HEK293 (cell line): ENCODE measurements around the gene ACHE.
A peak's percentile ranks its signal among the peaks of the same experiment; 100 is the strongest.

Experiments
- CTCF ChIA-PET: fragments of 350-600 bp; formaldehyde crosslinking; extraction: SDS; loops from one replicate; lab custom pipeline; 2021; ENCODE audit warnings: antibody characterized with exemption; lab: Yijun Ruan, JAX
- POLR2A ChIA-PET: fragments of 300-600 bp; formaldehyde crosslinking; extraction: SDS; loops from one replicate; lab custom pipeline; 2020; ENCODE audit warnings: antibody characterized with exemption, inconsistent platforms; lab: Yijun Ruan, JAX
- H3K27ac ChIP-seq: fragments of 200-500 bp; sonication (Bioruptor generic); 2 replicates; pipeline ENCODE4 v1.5.1; 2014; ENCODE audit warnings: low read depth, low read length, control low read depth, inconsistent platforms; ENCODE audit errors: extremely low read depth
- H3K36me3 ChIP-seq, 2 experiments: fragments of 200-500 bp in 1 of 2; sonication (Bioruptor generic) in 1 of 2; 1 replicate in 1 of 2; 2 replicates in 1 of 2; pipeline ENCODE4 v1.5.1; 2014 to 2017; ENCODE audit warnings: inconsistent platforms in 2 of 2, low read length in 2 of 2; ENCODE audit not compliant: control insufficient read depth in 2 of 2, insufficient read depth in 1 of 2
- H3K4me1 ChIP-seq: fragments of 200-500 bp; sonication (Bioruptor generic); 2 replicates; pipeline ENCODE4 v1.5.1; 2014; ENCODE audit warnings: mild to moderate bottlenecking, low read length, inconsistent platforms; ENCODE audit not compliant: control insufficient read depth, insufficient read depth
- H3K4me3 ChIP-seq: 2 replicates; pipeline ENCODE4 v1.5.1; 2011; ENCODE audit warnings: low read depth, mild to moderate bottlenecking, control low read depth, low read length, moderate library complexity
- H3K9me3 ChIP-seq: fragments of 200-500 bp; sonication (Bioruptor generic); 2 replicates; pipeline ENCODE4 v1.5.1; 2014; ENCODE audit warnings: low read depth, low read length, inconsistent platforms; ENCODE audit not compliant: control insufficient read depth, insufficient read depth
- BCL6B ChIP-seq: fragments of 450-650 bp; formaldehyde crosslinking; IDR thresholded peaks from 2 replicates; pipeline ENCODE4 v1.5.1; 2017; ENCODE audit warnings: missing biosample characterization, missing genetic modification characterization
- IKZF3 ChIP-seq: fragments of 450-650 bp; IDR thresholded peaks from 2 replicates; pipeline ENCODE4 v1.5.0; 2018; ENCODE audit warnings: missing biosample characterization, mild to moderate bottlenecking, missing genetic modification characterization, moderate library complexity
- PRDM6 ChIP-seq: fragments of 450-650 bp; formaldehyde crosslinking; IDR thresholded peaks from 2 replicates; pipeline ENCODE4 v1.5.1; 2017; ENCODE audit warnings: missing biosample characterization, missing genetic modification characterization
- RBAK ChIP-seq: fragments of 450-650 bp; formaldehyde crosslinking; IDR thresholded peaks from 2 replicates; pipeline ENCODE4 v1.5.1; 2016; ENCODE audit warnings: missing biosample characterization, missing genetic modification characterization
- REST ChIP-seq: fragments of 450-650 bp; formaldehyde crosslinking; IDR thresholded peaks from 2 replicates; pipeline ENCODE4 v1.5.1; 2016; ENCODE audit warnings: missing biosample characterization, missing genetic modification characterization
- SCRT2 ChIP-seq: fragments of 450-650 bp; formaldehyde crosslinking; IDR thresholded peaks from 2 replicates; pipeline ENCODE4 v1.5.1; 2016; ENCODE audit warnings: missing biosample characterization, missing genetic modification characterization
- TRIM28 ChIP-seq: IDR thresholded peaks from 2 replicates; pipeline ENCODE4 v1.6.1; 2011; ENCODE audit warnings: low read length, control low read depth, borderline replicate concordance
- ZBTB1 ChIP-seq: fragments of 450-650 bp; formaldehyde crosslinking; IDR thresholded peaks from 2 replicates; pipeline ENCODE4 v1.5.1; 2016; ENCODE audit warnings: missing biosample characterization, missing genetic modification characterization
- ZIC2 ChIP-seq: fragments of 450-650 bp; formaldehyde crosslinking; IDR thresholded peaks from 2 replicates; pipeline ENCODE4 v1.5.1; 2016; ENCODE audit warnings: missing biosample characterization, missing genetic modification characterization
- ZNF140 ChIP-seq: fragments of 450-650 bp; formaldehyde crosslinking; IDR thresholded peaks from 2 replicates; pipeline ENCODE4 v1.5.1; 2016; ENCODE audit warnings: missing biosample characterization, missing genetic modification characterization
- ZNF155 ChIP-seq: fragments of 450-650 bp; formaldehyde crosslinking; IDR thresholded peaks from 2 replicates; pipeline ENCODE4 v1.5.1; 2016; ENCODE audit warnings: missing biosample characterization, missing genetic modification characterization
- ZNF324 ChIP-seq: fragments of 450-650 bp; formaldehyde crosslinking; IDR thresholded peaks from 2 replicates; pipeline ENCODE4 v1.5.1; 2016; ENCODE audit warnings: missing biosample characterization, missing genetic modification characterization
- ZNF629 ChIP-seq: fragments of 450-650 bp; formaldehyde crosslinking; IDR thresholded peaks from 2 replicates; pipeline ENCODE4 v1.5.1; 2017; ENCODE audit warnings: missing biosample characterization, missing genetic modification characterization
- ZNF692 ChIP-seq: fragments of 450-650 bp; formaldehyde crosslinking; IDR thresholded peaks from 2 replicates; pipeline ENCODE4 v1.5.1; 2016; ENCODE audit warnings: missing biosample characterization, missing genetic modification characterization
- ZSCAN4 ChIP-seq: fragments of 450-650 bp; formaldehyde crosslinking; IDR thresholded peaks from 2 replicates; pipeline ENCODE4 v1.5.1; 2017; ENCODE audit warnings: missing biosample characterization, missing genetic modification characterization

Gene ACHE

GRCh38 chr7:100895701-100895955 is at the start of gene ACHE (continued):
- TF ChIP-seq REST (tag by site-specific recombination): no peak
- no peak for TF ChIP-seq IKZF3

- Histone ChIP-seq H3K4me3 (no peak overlapping the region), H3K4me1 (peaks cover 4% of the 10 kb centered on the region; the same call in 1 of the 2 replicates), H3K9me3 (no peaks in the 10 kb centered on the region), H3K36me3 (no peaks in the 10 kb centered on the region), H3K27ac (no peak overlapping the region)
- ChIA-PET POLR2A (no interaction called here), CTCF (interaction anchor here (0.9 kb wide), 1 partner anchor 115 kb away, joined by 3 read pairs; no protein-coding TSS in a partner anchor)
- TF ChIP-seq RBAK (tag by site-specific recombination) (peak; percentile 98), ZNF155 (tag by site-specific recombination) (no peak), ZNF140 (no peak), ZBTB1 (tag by site-specific recombination) (no peak)
Measured at GRCh38 chr7:100944138-100944537, 48.5 kb upstream of the ACHE start.

- no peaks in the 10 kb centered on the region for H3K36me3 ChIP-seq
- H3K27ac ChIP-seq: no peak overlapping the region
- H3K9me3 ChIP-seq: no peaks in the 10 kb centered on the region
- no peak overlapping the region for H3K4me3 ChIP-seq
- ChIA-PET POLR2A (no interaction called here), CTCF (interaction anchor here (0.6 to 0.9 kb wide), 2 partner anchors 37 to 115 kb away, joined by 3 read pairs; no protein-coding TSS in a partner anchor)
- no peak for TF ChIP-seq ZNF324 (tag by site-specific recombination)
- TF ChIP-seq ZIC2 (tag by site-specific recombination): peak; percentile 51; the same call in 1 of the 2 replicates
- peaks cover 4% of the 10 kb centered on the region; the same call in 1 of the 2 replicates for H3K4me1 ChIP-seq
Measured at GRCh38 chr7:100943693-100944092, 48.0 kb upstream of the ACHE start.

- no peak overlapping the region for H3K27ac ChIP-seq
- ChIA-PET POLR2A (no interaction called here), CTCF (interaction anchor here (0.7 kb wide), 1 partner anchor 117 kb away, joined by 3 read pairs; no protein-coding TSS in a partner anchor)
- no peaks in the 10 kb centered on the region for H3K36me3 ChIP-seq
- peaks cover 4% of the 10 kb centered on the region; the same call in 1 of the 2 replicates for H3K4me1 ChIP-seq
- H3K9me3 ChIP-seq: no peaks in the 10 kb centered on the region
- H3K4me3 ChIP-seq: no peak overlapping the region
- TF ChIP-seq TRIM28: no peak
- TF ChIP-seq SCRT2 (tag by site-specific recombination): no peak
- no peak for TF ChIP-seq REST (tag by site-specific recombination)
- TF ChIP-seq PRDM6 (tag by site-specific recombination): peak; percentile 83
- peak; percentile 73 for TF ChIP-seq BCL6B (tag by site-specific recombination)
- TF ChIP-seq ZNF629 (tag by site-specific recombination): peak; percentile 37; the same call in 1 of the 2 replicates
- TF ChIP-seq ZSCAN4 (tag by site-specific recombination): no peak
- TF ChIP-seq RBAK (tag by site-specific recombination): no peak
- no peak for TF ChIP-seq ZNF692 (tag by site-specific recombination)
Measured at GRCh38 chr7:100942045-100942774, 46.5 kb upstream of the ACHE start.
